HG03175 (cell line): ENCODE results near the gene DOCK2.

Source experiments
- ATAC-seq: cut with Tn5 transposase; IDR thresholded peaks from one replicate; pipeline ENCODE4 v1.9.1; 2021; ENCODE audit warnings: mild to moderate bottlenecking, moderate library complexity; ENCODE audit not compliant: unreplicated experiment

Gene DOCK2

DNA sequence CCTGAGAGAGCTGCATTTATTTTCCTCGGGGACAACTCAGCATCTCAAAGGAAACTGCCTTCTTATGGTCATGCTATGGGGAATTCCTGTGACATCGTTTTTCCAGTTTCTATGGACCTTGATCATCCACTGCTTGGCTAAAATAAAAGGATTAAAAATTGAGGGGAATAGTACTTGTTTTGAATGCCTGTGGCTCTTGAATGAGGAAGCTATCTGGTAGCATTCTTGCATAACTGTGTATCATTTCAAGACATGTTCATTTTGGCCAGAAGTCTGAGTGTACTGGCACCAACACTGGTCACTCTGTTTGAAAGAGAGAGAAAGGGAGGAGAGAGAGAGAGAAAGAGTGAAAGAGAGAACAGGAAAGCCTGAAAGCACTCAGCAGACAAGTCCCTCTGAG is 116.7 kb downstream of the DOCK2 start:
- no peak for ATAC-seq

- ATAC-seq, result no peak
Observed at GRCh38 chr5:169754737-169755136, 117.7 kb downstream of the DOCK2 start.

DNA sequence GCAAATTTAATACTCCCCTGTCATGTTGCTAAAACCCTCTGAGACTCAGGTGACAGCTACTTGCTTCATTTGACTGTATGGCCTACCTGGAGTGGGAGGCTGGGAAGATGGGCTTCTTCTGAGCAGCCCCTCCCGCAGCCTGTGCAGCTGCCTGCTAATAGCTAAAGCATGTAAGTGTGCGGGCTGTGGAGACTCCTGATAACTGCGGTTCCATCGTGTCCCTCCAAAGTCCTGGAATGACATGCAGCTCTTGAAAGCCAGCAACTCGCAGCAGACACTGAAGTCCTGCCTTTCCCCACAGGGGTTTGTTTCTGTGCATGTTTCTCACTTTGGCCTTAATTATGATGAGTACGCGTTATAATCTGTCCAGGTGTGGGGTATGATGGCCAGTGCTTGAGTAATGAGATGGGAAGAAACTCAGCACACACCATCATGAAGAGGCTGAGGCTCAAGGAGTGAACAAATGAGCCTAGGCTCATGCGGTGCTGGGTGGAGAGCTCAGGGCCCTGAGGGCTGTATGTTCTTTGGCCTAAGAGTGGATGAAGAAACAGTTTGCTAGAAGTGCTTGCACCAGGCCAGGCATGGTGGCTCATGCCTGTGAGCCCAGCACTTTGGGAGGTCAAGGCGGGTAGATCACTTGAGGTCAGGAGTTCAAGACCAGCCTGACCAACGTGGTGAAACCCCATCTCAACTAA is 119.1 kb downstream of the DOCK2 start:
- no peak for ATAC-seq

- ATAC-seq, result no peak
Observed at GRCh38 chr5:169757016-169757415, 119.9 kb downstream of the DOCK2 start.

DNA sequence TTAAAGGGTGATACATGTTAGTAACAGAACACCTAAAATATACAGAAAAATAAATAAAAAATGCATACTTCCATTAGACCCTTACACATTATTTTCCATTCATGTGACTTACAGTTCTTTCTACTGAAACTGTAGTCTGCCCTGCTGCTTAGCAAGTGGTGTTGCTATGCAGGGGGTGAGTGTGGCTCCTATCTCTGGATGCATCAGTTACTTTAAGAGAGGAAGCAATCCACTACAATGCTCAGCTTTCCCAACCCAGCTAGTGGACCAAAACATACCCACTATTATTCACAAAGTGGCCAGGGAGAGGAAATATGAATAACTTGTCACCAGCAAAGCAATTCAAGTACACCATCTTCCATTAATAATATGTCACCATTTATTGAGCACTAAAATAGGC is 121.8 kb downstream of the DOCK2 start:
- no peak for ATAC-seq

DNA sequence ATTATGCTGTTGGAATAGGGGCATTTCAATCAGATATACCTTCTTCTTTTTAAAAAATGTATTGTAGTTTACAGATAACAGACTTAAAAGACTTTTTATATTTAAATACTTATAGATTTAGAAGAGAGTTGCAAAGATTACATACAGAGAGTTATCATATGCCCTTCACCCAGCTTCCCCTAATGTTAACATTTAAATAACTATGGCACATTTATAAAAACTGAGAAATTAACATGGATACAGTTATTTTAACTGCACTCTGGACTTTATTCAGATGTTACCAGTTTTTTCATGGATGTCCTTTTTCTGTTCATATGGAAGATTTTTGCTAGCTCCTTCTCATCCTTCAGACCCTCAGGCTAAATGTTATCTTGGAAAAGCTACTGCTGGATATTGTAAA is 123.2 kb downstream of the DOCK2 start:
- no peak for ATAC-seq

DNA sequence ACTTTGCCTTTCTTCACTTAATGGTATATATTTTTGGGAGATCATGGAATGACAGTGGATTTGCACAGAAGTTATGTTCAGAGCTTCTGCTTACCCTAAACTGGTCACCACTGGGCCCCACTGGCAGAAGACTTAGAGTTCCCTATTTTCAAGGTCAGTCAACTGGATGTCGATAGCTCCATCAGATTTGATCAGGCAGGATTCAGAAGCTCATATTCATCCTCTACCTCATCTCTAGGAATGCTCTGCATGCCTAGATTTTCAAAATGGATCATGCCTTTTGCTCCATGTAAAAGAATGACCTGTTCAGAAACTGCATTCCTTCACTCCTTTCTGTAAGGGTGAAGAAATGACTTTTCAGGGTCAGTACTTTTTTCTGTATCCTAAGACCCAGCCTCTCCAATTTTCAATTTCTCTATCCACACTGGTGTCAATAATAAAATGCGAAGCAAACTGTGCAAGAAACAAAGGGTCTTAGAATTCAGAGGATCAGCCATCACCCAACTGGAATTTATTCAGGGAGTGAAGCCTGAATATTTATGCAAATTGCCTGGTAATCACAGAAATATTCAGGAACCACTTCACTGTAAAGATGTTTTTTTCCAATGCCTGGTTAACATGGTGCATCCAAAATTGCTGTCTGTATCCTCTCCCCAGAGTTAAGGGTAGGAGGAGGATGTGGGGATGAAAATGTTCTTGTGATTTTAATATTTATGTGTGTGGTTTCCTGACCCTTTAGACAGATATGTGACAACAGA is 125.4 kb downstream of the DOCK2 start:
- ATAC-seq, result no peak

DNA sequence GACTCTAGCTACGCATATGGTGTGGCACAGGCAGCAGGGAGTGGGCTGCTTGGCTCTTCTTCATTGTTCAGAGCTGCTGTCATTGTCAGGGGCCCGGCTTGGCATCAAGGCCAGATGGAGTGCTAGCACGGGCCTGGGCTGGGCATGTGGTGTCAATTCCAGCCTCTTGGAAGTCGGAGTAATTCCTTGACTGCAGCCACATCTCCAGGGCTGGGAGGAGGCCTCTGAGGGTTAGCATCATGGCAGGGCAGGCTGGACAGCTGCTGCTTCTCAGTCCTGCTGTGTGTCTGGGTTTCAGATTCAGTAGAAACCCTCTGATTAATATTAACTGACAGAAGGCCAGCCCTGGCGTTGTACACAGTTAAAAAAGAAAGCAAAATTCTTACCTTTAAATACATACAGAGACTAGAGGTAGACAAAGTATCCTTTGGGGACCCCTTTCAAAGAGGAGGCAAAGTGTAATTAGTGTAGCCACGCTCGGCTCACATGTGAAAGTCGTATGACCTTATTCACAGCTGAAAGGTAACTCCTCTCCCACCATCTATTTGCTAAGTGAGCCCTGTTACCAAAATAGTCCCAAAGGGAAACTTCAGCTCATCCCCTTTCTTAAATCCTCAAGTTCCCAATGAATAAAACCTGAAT is 126.4 kb downstream of the DOCK2 start:
- peak; percentile 73 for ATAC-seq

DNA sequence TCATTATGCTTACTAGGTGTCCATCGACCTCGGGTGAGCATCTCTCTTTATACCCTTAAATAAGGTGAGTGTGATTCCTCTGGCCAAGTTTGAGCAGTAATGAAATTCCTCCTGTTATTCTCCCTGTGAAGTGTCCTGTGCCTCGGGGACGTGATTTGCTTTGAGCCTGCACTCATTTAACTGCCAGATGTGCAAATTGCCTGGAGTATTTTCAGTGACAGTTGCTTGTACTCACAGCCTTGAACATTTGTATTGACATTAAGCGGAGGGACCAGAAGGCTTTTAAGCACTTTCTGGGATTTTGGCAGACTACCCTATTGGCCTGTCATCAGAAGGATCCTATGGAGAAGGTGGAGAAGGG is 126.9 kb downstream of the DOCK2 start:
- no peak for ATAC-seq

DNA sequence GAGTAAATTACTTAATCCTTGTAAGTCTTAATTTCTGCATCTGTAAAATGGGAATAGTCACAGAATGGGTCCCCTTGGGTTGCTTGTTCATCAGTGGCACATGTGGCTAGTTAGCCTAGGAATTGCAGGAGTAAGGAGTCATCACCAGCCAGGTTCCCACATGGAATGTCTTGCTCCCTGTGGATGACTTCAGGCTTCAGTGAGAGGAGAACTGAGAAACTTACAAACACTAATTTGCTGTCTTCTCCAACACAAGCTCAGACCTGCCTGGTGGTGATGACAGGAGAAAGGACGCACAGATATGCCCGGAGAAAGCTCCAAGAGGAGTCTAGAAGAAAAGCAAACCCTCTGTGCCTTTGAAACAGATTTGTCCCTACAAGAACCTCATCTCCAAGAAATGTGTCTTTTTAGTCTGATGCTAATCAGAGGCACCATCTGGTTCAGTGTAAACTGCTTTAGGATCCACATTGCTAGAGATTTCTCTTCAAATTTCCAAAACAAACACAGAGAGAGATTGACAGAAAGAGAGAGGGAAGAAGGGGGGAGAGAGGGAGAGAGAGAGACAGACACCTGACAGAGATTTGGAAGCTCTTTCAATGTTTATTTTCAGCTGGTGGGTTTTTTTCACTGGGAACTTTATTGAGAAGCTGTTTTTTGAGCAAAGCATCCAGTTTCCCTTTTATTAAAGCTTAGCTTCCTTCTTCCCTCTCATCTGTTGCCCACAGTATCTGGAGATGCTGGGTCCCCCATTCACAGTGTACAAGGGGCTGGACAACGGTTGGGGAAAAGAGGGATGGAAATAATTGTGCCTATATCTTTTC is 128.3 kb downstream of the DOCK2 start:
- no peak for ATAC-seq

GRCh38 chr5:169766943-169767342 is 129.9 kb downstream of the DOCK2 start:
- peak; percentile 42 for ATAC-seq

GRCh38 chr5:169767938-169768337 is 130.9 kb downstream of the DOCK2 start:
- no peak for ATAC-seq

- no peak for ATAC-seq
Observed at GRCh38 chr5:169768416-169768815, 131.3 kb downstream of the DOCK2 start.

- ATAC-seq, result no peak
Observed at GRCh38 chr5:169770109-169770508, 133.0 kb downstream of the DOCK2 start.

GRCh38 chr5:169772256-169772655 is 135.2 kb downstream of the DOCK2 start:
- no peak for ATAC-seq

- ATAC-seq, result no peak
Observed at GRCh38 chr5:169772688-169773087, 135.6 kb downstream of the DOCK2 start.

DNA sequence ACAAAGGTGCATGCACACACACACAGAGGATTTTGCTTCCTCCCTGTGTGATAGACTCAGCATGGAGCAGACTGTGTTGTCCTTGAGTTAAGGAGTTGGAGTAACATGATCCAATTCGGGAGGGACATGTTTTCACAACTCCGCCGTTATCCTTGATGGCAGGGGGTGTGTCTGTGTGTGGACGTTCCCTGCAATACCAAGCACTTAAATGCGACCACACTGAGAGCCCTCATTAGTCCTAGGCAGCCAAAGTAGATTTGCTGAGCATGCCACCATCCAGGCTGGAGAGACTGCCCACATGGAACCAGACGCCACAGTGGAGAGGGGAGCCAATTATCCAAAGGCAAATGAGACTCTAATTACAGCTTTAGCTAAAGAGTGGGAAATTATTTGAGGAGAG is 140.1 kb downstream of the DOCK2 start:
- ATAC-seq, result no peak

DNA sequence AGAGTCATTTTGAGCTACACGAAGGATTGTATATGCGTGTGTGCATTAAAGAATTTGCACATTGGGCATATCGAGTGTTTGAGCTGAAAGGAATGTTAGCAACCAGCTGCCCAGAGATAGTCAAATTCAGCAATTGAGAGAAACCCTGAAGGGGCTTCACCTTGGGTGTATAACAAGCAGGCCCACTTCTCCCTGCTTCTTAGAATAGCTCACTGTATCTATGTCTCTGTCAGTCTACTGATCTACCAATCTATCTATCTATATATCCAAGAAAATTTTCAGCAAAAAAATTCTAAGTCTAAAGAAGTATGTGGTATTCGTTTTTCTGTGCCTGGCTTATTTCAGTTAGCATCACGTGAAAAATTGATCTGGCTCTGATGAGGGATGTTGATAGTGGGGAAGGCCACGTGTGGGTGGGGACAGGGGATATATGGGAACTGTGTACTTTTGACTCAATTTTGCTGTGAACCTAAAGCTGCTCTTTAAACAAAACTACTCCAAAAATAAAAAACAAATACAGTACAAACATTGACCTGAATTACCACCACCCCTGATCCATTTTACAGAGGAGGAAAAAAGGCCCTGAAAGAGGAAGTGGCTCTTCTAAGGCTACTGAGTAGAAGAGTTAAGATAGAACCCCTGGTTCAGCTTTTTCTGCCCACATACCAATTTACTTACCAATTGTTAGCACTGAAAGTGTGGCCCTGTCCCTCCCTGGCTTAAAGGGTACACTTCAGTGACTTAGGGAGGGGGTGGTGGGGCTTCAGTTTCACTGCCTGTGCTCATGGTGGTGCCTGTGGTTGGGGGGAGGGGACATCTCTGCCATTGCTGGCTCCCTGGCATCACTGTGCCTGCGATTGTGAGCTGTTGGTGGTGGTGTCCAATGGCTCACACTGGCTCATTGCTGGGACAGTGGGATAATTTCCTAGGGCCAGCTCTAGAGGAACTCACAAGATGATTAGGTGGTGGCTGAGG is 141.8 kb downstream of the DOCK2 start:
- ATAC-seq, result peak; percentile 93

- ATAC-seq, result no peak
Observed at GRCh38 chr5:169781420-169782345, 144.6 kb downstream of the DOCK2 start.
